ENCODE data around the gene TUBB4A. TPM values are rescaled to one million over a fixed set of nuclear protein-coding genes. Genes with fewer than 3 reads are reported as not detected.

TUBB4A gene
- total RNA-seq, 1 experiment from 2014 or later: 20.3 TPM

DNA sequence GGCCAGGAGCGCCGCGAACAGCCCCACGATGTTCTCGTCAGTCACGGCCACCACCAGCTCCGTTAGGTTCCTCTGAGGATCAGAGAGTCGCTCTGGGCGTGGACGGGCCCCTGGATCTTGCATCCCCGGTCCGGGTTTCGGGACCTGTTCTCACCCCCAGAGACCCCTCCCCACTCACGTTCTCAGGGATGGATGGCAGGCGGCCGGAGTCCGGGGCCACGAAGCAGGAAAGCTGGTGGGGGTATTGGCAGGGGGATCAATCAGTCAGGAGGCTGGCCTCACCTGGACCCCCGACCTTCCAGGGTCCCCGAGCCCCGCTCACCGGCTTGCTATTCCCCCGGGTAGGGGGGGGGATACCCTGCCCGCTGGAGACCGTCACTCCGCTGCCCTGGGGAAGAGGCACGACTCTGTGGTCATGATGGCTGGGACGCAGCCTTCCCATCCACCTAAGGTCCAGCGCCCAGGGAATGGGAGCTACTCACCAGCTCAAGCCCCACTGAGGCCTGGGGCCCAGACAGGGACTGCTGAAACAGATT, 25.1 kb downstream of the TUBB4A start:
- no peak overlapping the region for H2BK20ac ChIP-seq (ENCODE audit: low read depth, low read length, poor library complexity, severe bottlenecking)
- no peak overlapping the region for H4K8ac ChIP-seq (replicated peaks; ENCODE audit: insufficient read length, low read depth, low read length)
- TF ChIP-seq CTCF (conservative IDR thresholded peaks at IDR 0.05): no peak
- H3K56ac ChIP-seq (ENCODE audit: insufficient read length, low read depth, low read length): no peak overlapping the region
- H2AFZ ChIP-seq (ENCODE audit: low read length): no peak overlapping the region
- Mint-ChIP-seq H3K27ac (no peak overlapping the region), H3K27me3 (ENCODE audit: low read depth) (peaks cover 19% of the 10 kb centered on the region), H3K4me1 (peaks cover 8 to 14% of the 10 kb centered on the region in 2 experiments), H3K4me3 (peak overlapping the region; percentile 69 to 88), H3K36me3 (ENCODE audit: insufficient read depth in 1 of 3, low read depth in 3 of 3) (no peaks in the 10 kb centered on the region), H3K9me3 (no peaks in the 10 kb centered on the region)
- H3T11ph ChIP-seq (ENCODE audit: low read length): no peak overlapping the region
- peak overlapping the region; percentile 46 for H3K4me2 ChIP-seq (ENCODE audit: insufficient read depth, insufficient read length, low read length)
- no peak overlapping the region for H2BK5ac ChIP-seq (ENCODE audit: insufficient read length, low read length)
- no peaks in the 10 kb centered on the region; the same call in 1 of the 2 replicates for H3K27me3 ChIP-seq (ENCODE audit: insufficient read depth, low read length)
- no peak overlapping the region for H4K5ac ChIP-seq (ENCODE audit: insufficient read length, low read depth, low read length)
- H3K4ac ChIP-seq (ENCODE audit: low read depth, low read length): no peak overlapping the region
- H2BK15ac ChIP-seq (ENCODE audit: low read depth, low read length): peak overlapping the region; percentile 26; the same call in 1 of the 2 replicates
- H3K79me1 ChIP-seq (ENCODE audit: insufficient read depth, low read depth, low read length, poor library complexity, severe bottlenecking): no peaks in the 10 kb centered on the region
- no peak overlapping the region for H3K14ac ChIP-seq (ENCODE audit: insufficient read depth, low read length)
- H4K91ac ChIP-seq (ENCODE audit: insufficient read length, low read depth, low read length): no peak overlapping the region
- H3K23ac ChIP-seq (ENCODE audit: insufficient read length, low read depth, low read length): no peak overlapping the region
- H3K4me1 ChIP-seq (ENCODE audit: insufficient read depth, low read length): no peaks in the 10 kb centered on the region
- no peak overlapping the region for H3K9ac ChIP-seq (ENCODE audit: extremely low read depth, insufficient read length, low read length)
- no peaks in the 10 kb centered on the region for H3K9me3 ChIP-seq (ENCODE audit: control insufficient read depth, low read depth, low read length)
- peaks cover 13% of the 10 kb centered on the region for H3K23me2 ChIP-seq (ENCODE audit: insufficient read length, low read depth, low read length, poor library complexity, severe bottlenecking)
- no peaks in the 10 kb centered on the region for H4K20me1 ChIP-seq (ENCODE audit: control insufficient read depth, insufficient read depth, insufficient read length)
- H2BK12ac ChIP-seq (ENCODE audit: insufficient read length, low read depth, low read length): no peak overlapping the region
- no peak for DNase-seq
- no CpG with 5 or more reads among the region's 29 CpGs for WGBS (ENCODE audit: extremely low coverage, insufficient read length, low lambda C conversion rate)
- H3K18ac ChIP-seq (ENCODE audit: insufficient read length, low read depth, low read length): no peak overlapping the region
- H3K27ac ChIP-seq (ENCODE audit: insufficient read length, low read depth, low read length): no peak overlapping the region
- H3K79me2 ChIP-seq (ENCODE audit: insufficient read depth, low read length): no peaks in the 10 kb centered on the region
- no peak overlapping the region for H2BK120ac ChIP-seq (ENCODE audit: low read depth, low read length, poor library complexity, severe bottlenecking)
- H2AK5ac ChIP-seq (ENCODE audit: insufficient read length, low read length): no peak overlapping the region

All from H9 (cell line).